ENCODE measurements around the gene LYPD3.

Gene LYPD3

GRCh38 chr19:43430142-43430710 is 35.2 kb downstream of the LYPD3 start:
- TF ChIP-seq CTCF (IDR thresholded peaks at IDR 0.05; ENCODE audit: low read depth, low read length): peak; percentile 11
- H3K4me3 ChIP-seq (replicated peaks in 1 of 2; ENCODE audit: low read depth in 2 of 2, low read length in 2 of 2): no peak overlapping the region
- peak; percentile 8 to 48 for DNase-seq (ENCODE audit: low read depth in 2 of 2)

- DNase-seq (ENCODE audit: low read depth in 2 of 2): no peak
Measured at GRCh38 chr19:43429395-43429794, 36.0 kb downstream of the LYPD3 start.

GRCh38 chr19:43425567-43426392 is 39.6 kb downstream of the LYPD3 start:
- DNase-seq (ENCODE audit: low read depth in 2 of 2): peak; percentile 24 to 40

More at GRCh38 chr19:43429395-43429794, 36.0 kb downstream of the LYPD3 start:
- TF ChIP-seq CTCF (IDR thresholded peaks at IDR 0.05; ENCODE audit: low read depth, low read length): no peak
- H3K4me3 ChIP-seq (replicated peaks in 1 of 2; ENCODE audit: low read depth in 2 of 2, low read length in 2 of 2): no peak overlapping the region

GRCh38 chr19:43423779-43424178 is 41.6 kb downstream of the LYPD3 start:
- no peak overlapping the region for H3K4me3 ChIP-seq (replicated peaks in 1 of 2; ENCODE audit: low read depth in 2 of 2, low read length in 2 of 2)
- TF ChIP-seq CTCF (IDR thresholded peaks at IDR 0.05; ENCODE audit: low read depth, low read length): no peak
- DNase-seq (ENCODE audit: low read depth in 2 of 2): no peak

More at GRCh38 chr19:43425567-43426392, 39.6 kb downstream of the LYPD3 start:
- no peak overlapping the region for H3K4me3 ChIP-seq (replicated peaks in 1 of 2; ENCODE audit: low read depth in 2 of 2, low read length in 2 of 2)
- TF ChIP-seq CTCF (IDR thresholded peaks at IDR 0.05; ENCODE audit: low read depth, low read length): peak; percentile 63

- no peak overlapping the region for H3K4me3 ChIP-seq (replicated peaks in 1 of 2; ENCODE audit: low read depth in 2 of 2, low read length in 2 of 2)
- no peak for DNase-seq (ENCODE audit: low read depth in 2 of 2)
- TF ChIP-seq CTCF (IDR thresholded peaks at IDR 0.05; ENCODE audit: low read depth, low read length): no peak
Measured at GRCh38 chr19:43422689-43423066, 42.7 kb downstream of the LYPD3 start.

- H3K4me3 ChIP-seq (replicated peaks in 1 of 2; ENCODE audit: low read depth in 2 of 2, low read length in 2 of 2): no peak overlapping the region
- no peak for TF ChIP-seq CTCF (IDR thresholded peaks at IDR 0.05; ENCODE audit: low read depth, low read length)
- DNase-seq (ENCODE audit: low read depth in 2 of 2): no peak
Measured at GRCh38 chr19:43422000-43422688, 43.3 kb downstream of the LYPD3 start.

Measured in cardiac fibroblast (primary cell).